Gastroesophageal sphincter (tissue), 4 donors: ENCODE measurements around the gene LGI1. TPM values are rescaled to one million over a fixed set of nuclear protein-coding genes. Genes with fewer than 3 reads are reported as not detected.

ENCODE experiments used
- ATAC-seq: fragments of 150-250 bp; one replicate; pipeline ENCODE4 v1.9.1; 2016; ENCODE audit warnings: mild to moderate bottlenecking, moderate library complexity
- H3K27ac ChIP-seq, 4 donors: fragments of 200-600 bp; sonication (generic) in 3 of 4; 1 replicate in 3 of 4; 2 replicates in 1 of 4; pipeline ENCODE4 v1.5.1; 2016 to 2019
- H3K27me3 ChIP-seq: fragments of 200-600 bp; sonication (generic); one replicate; pipeline ENCODE4 v1.5.1; 2019
- H3K36me3 ChIP-seq, 2 donors: fragments of 200-600 bp; sonication (generic); one replicate each; pipeline ENCODE4 v1.5.1; 2019; ENCODE audit warnings: control low read depth in 1 of 2
- H3K4me1 ChIP-seq, 3 donors: fragments of 200-600 bp; sonication (generic); 1 replicate in 2 of 3; 2 replicates in 1 of 3; pipeline ENCODE4 v1.5.1; 2016 to 2019; ENCODE audit warnings: control low read depth in 2 of 3
- H3K4me3 ChIP-seq, 2 donors: fragments of 200-600 bp; sonication (generic); one replicate each; pipeline ENCODE4 v1.5.1; 2019; ENCODE audit warnings: mild to moderate bottlenecking in 1 of 2, moderate library complexity in 1 of 2
- H3K9me3 ChIP-seq, 3 donors: fragments of 200-600 bp; sonication (generic); one replicate each; pipeline ENCODE4 v1.5.1; 2017 to 2019; ENCODE audit warnings: control low read depth in 2 of 3
- CTCF ChIP-seq, 4 experiments: fragments of 200-600 bp in 2 of 4; fragments of 450-650 bp in 2 of 4; sonication (generic) in 1 of 4; IDR thresholded peaks; one replicate each; pipeline ENCODE4 v1.5.1; 2017 to 2019; ENCODE audit warnings: antibody characterized with exemption in 4 of 4, mild to moderate bottlenecking in 2 of 4, moderate library complexity in 2 of 4
- EP300 ChIP-seq: sonication (generic); formaldehyde crosslinking; IDR thresholded peaks from one replicate; pipeline ENCODE4 v1.6.1; 2017; ENCODE audit warnings: antibody characterized with exemption, mild to moderate bottlenecking
- POLR2A ChIP-seq, 2 donors: fragments of 450-650 bp; IDR thresholded peaks; one replicate each; pipeline ENCODE4 v1.6.1; 2017; ENCODE audit warnings: antibody characterized with exemption in 2 of 2, mild to moderate bottlenecking in 2 of 2, moderate library complexity in 1 of 2
- POLR2AphosphoS5 ChIP-seq: sonication (generic); formaldehyde crosslinking; IDR thresholded peaks from one replicate; pipeline ENCODE4 v1.6.1; 2017; ENCODE audit warnings: antibody characterized with exemption
- WGBS, 2 donors: methylation state at CpG; one replicate each; pipeline ENCODE4 v1.1.5; 2018; ENCODE audit warnings: low coverage in 1 of 2; 5-methylcytosine and 5-hydroxymethylcytosine counted together
- total RNA-seq, 4 donors: library from RNA; depleted of rRNA; stranded (reverse); fragments of >200 nt; gene quantifications; one replicate each; pipeline ENCODE4 v1.1.0, GENCODE V29; 2016

The LGI1 gene
- total RNA-seq, 4 donors from 2014 or later, result 0.17 to 1.9 (median 0.35) TPM; not detected in 1

- TF ChIP-seq CTCF (IDR thresholded peaks at IDR 0.05) (peak in 2 of 4 experiments; percentile 17 to 60), EP300 (no peak)
- WGBS, 2 donors, result 62 to 65% methylated on average over 7 of the region's 8 CpGs
- H3K4me1 ChIP-seq, result peaks cover 0 to 11% (median 0%) of the 10 kb centered on the region in 3 donors
- peaks cover 19% of the 10 kb centered on the region for H3K27me3 ChIP-seq
- no peak overlapping the region for H3K4me3 ChIP-seq
- no peak overlapping the region for H3K27ac ChIP-seq
- no peaks in the 10 kb centered on the region for H3K9me3 ChIP-seq
- ATAC-seq, result peak; percentile 51
- no peaks in the 10 kb centered on the region for H3K36me3 ChIP-seq
Measured at GRCh38 chr10:93813507-93814465, 56.0 kb downstream of the LGI1 start.

- H3K4me3 ChIP-seq, result no peak overlapping the region
- peaks cover 11% of the 10 kb centered on the region for H3K27me3 ChIP-seq
- TF ChIP-seq EP300 (no peak), POLR2A (IDR thresholded peaks at IDR 0.05) (no peak), CTCF (IDR thresholded peaks at IDR 0.05) (no peak), POLR2AphosphoS5 (no peak)
- no peaks in the 10 kb centered on the region for H3K9me3 ChIP-seq
- no peak overlapping the region for H3K27ac ChIP-seq
- H3K4me1 ChIP-seq, result peaks cover 0 to 11% (median 0%) of the 10 kb centered on the region in 3 donors
- no peak for ATAC-seq
- WGBS, 2 donors, result 33 to 39% methylated on average over 9 to 10 of the region's 10 CpGs
- H3K36me3 ChIP-seq, result no peaks in the 10 kb centered on the region
Measured at GRCh38 chr10:93815304-93816096, 57.8 kb downstream of the LGI1 start.

- H3K9me3 ChIP-seq, result no peaks in the 10 kb centered on the region
- H3K36me3 ChIP-seq, result no peaks in the 10 kb centered on the region
- ATAC-seq, result peak; percentile 81
- peaks cover 6% of the 10 kb centered on the region for H3K27me3 ChIP-seq
- WGBS, 2 donors, result 9 to 12% methylated on average over 6 to 8 of the region's 8 CpGs
- no peak overlapping the region for H3K27ac ChIP-seq
- peaks cover 0 to 11% (median 0%) of the 10 kb centered on the region in 3 donors for H3K4me1 ChIP-seq
- no peak overlapping the region for H3K4me3 ChIP-seq
- peak; percentile 7 for TF ChIP-seq POLR2AphosphoS5
- no peak for TF ChIP-seq EP300
- TF ChIP-seq POLR2A (IDR thresholded peaks at IDR 0.05), result no peak
- peak; percentile 41 to 73 (median 66) for TF ChIP-seq CTCF (IDR thresholded peaks at IDR 0.05)
Measured at GRCh38 chr10:93816123-93816747, 58.5 kb downstream of the LGI1 start.

- Histone ChIP-seq H3K27ac (no peak overlapping the region), H3K9me3 (no peaks in the 10 kb centered on the region), H3K4me1 (peaks cover 0 to 11% (median 0%) of the 10 kb centered on the region in 3 donors), H3K36me3 (no peaks in the 10 kb centered on the region), H3K27me3 (peaks cover 6% of the 10 kb centered on the region), H3K4me3 (no peak overlapping the region)
- TF ChIP-seq POLR2A (IDR thresholded peaks at IDR 0.05), result no peak
- no peak for TF ChIP-seq POLR2AphosphoS5
- TF ChIP-seq CTCF (IDR thresholded peaks at IDR 0.05), result no peak
- no peak for TF ChIP-seq EP300
- WGBS, 2 donors, result 76 to 93% methylated on average over 3 to 5 of the region's 5 CpGs
- ATAC-seq, result no peak
Measured at GRCh38 chr10:93818086-93818485, 60.4 kb downstream of the LGI1 start.
